NCI-H69 (cell line): Measurements from ENCODE around the gene CCNA2.

Experiments
- DNase-seq: peaks from one replicate; lab custom pipeline; 2025; lab: John Stamatoyannopoulos, UW

Gene CCNA2

GRCh38 chr4:121823505-121824170 lies at the start of gene CCNA2:
TSS of gene CCNA2 (minus strand) at chr4:121823883. CDS start at chr4:121823628, 255 bp downstream.
- DNase-seq, result peak; percentile 96

GRCh38 chr4:121869841-121870822 lies 46.4 kb upstream of the CCNA2 start, which contains the start of gene BBS7:
TSS of gene BBS7 (minus strand) at chr4:121870474. CDS start at chr4:121870313, 161 bp downstream.
- DNase-seq, result peak; percentile 95

GRCh38 chr4:121863799-121864198 lies 40.1 kb upstream of the CCNA2 start:
- peak; percentile 35 for DNase-seq

GRCh38 chr4:121861426-121861825 lies 37.7 kb upstream of the CCNA2 start:
- no peak for DNase-seq

- no peak for DNase-seq
Measured at GRCh38 chr4:121860121-121860520, 36.4 kb upstream of the CCNA2 start.

GRCh38 chr4:121851354-121851753 lies 27.7 kb upstream of the CCNA2 start:
- no peak for DNase-seq

GRCh38 chr4:121846662-121847061 lies 23.0 kb upstream of the CCNA2 start:
- DNase-seq, result no peak

- DNase-seq, result no peak
Measured at GRCh38 chr4:121842862-121843261, 19.2 kb upstream of the CCNA2 start.

GRCh38 chr4:121838136-121838535 lies 14.5 kb upstream of the CCNA2 start:
- DNase-seq, result no peak

GRCh38 chr4:121829511-121829910 lies 5.8 kb upstream of the CCNA2 start:
- DNase-seq, result no peak

- no peak for DNase-seq
Measured at GRCh38 chr4:121827853-121828252, 4.2 kb upstream of the CCNA2 start.

GRCh38 chr4:121824950-121825349 lies 1.3 kb upstream of the CCNA2 start:
- DNase-seq, result no peak

GRCh38 chr4:121824171-121824527 lies 466 bp upstream of the CCNA2 start:
- DNase-seq, result no peak

GRCh38 chr4:121822796-121823504 lies 733 bp downstream of the CCNA2 start:
- peak; percentile 77 for DNase-seq

- no peak for DNase-seq
Measured at GRCh38 chr4:121822047-121822446, 1.6 kb downstream of the CCNA2 start.

GRCh38 chr4:121819216-121819965 lies 4.3 kb downstream of the CCNA2 start:
- DNase-seq, result no peak

GRCh38 chr4:121818215-121818614 lies 5.5 kb downstream of the CCNA2 start:
- no peak for DNase-seq

GRCh38 chr4:121817701-121818100 lies 6.0 kb downstream of the CCNA2 start:
- DNase-seq, result no peak

- no peak for DNase-seq
Measured at GRCh38 chr4:121817006-121817405, 6.7 kb downstream of the CCNA2 start.

- DNase-seq, result no peak
Measured at GRCh38 chr4:121814756-121815155, 8.9 kb downstream of the CCNA2 start.

- no peak for DNase-seq
Measured at GRCh38 chr4:121811122-121811521, 12.6 kb downstream of the CCNA2 start.

GRCh38 chr4:121806411-121806810 lies 17.3 kb downstream of the CCNA2 start:
- no peak for DNase-seq
